Smooth muscle cell (in vitro differentiated cells): ENCODE data around the gene TGOLN2. TPM values are rescaled to one million over a fixed set of nuclear protein-coding genes. Genes with fewer than 3 reads are reported as not detected.
A peak's percentile ranks its signal among the peaks of the same experiment; 100 is the strongest.

Experiments
- DNase-seq: peaks from one replicate; lab custom pipeline; 2025; ENCODE audit not compliant: unreplicated experiment; lab: John Stamatoyannopoulos, UW
- H2AFZ ChIP-seq: fragments of 200-600 bp; sonication (generic); 2 replicates; pipeline ENCODE4 v1.6.0; 2016; ENCODE audit warnings: antibody characterized with exemption, low read depth, mild to moderate bottlenecking
- H3F3A ChIP-seq: fragments of 200-600 bp; sonication (generic); 2 replicates; pipeline ENCODE4 v1.6.0; 2017; ENCODE audit warnings: antibody characterized with exemption, low read depth
- H3K27ac ChIP-seq: fragments of 200-600 bp; sonication (generic); 2 replicates; pipeline ENCODE4 v1.5.1; 2016; ENCODE audit warnings: low read depth, mild to moderate bottlenecking
- H3K27me3 ChIP-seq: fragments of 200-600 bp; sonication (generic); 2 replicates; pipeline ENCODE4 v1.6.1; 2016; ENCODE audit warnings: low read depth, mild to moderate bottlenecking
- H3K36me3 ChIP-seq: fragments of 200-600 bp; sonication (generic); 2 replicates; pipeline ENCODE4 v1.5.1; 2016; ENCODE audit warnings: low read depth
- H3K4me1 ChIP-seq: fragments of 200-600 bp; sonication (generic); 2 replicates; pipeline ENCODE4 v1.5.1; 2016; ENCODE audit warnings: low read depth
- H3K4me2 ChIP-seq: fragments of 200-600 bp; sonication (generic); 2 replicates; pipeline ENCODE4 v1.6.0; 2016; ENCODE audit warnings: mild to moderate bottlenecking
- H3K4me3 ChIP-seq: fragments of 200-600 bp; sonication (generic); 2 replicates; pipeline ENCODE4 v1.5.1; 2016; ENCODE audit warnings: mild to moderate bottlenecking
- H3K79me2 ChIP-seq: fragments of 200-600 bp; sonication (generic); 2 replicates; pipeline ENCODE4 v1.6.0; 2016; ENCODE audit warnings: low read depth, mild to moderate bottlenecking
- H3K9ac ChIP-seq: fragments of 200-600 bp; sonication (generic); 2 replicates; pipeline ENCODE4 v1.6.0; 2016; ENCODE audit warnings: low read depth
- H3K9me3 ChIP-seq: fragments of 200-600 bp; sonication (generic); replicated peaks from 2 replicates; pipeline ENCODE4 v1.5.1; 2016; ENCODE audit warnings: low read depth
- H4K20me1 ChIP-seq: fragments of 200-600 bp; sonication (generic); 2 replicates; pipeline ENCODE4 v1.6.0; 2016; ENCODE audit warnings: low read depth
- WGBS: methylation state at CpG from one replicate; pipeline ENCODE4 v1.1.7; 2016; ENCODE audit warnings: low lambda C conversion rate; 5-methylcytosine and 5-hydroxymethylcytosine counted together
- polyA plus RNA-seq: library from polyadenylated mRNA; unstranded; fragments of >200 nt; fragmentation: Nextera tagmentation; extraction: Ambion mirVana; gene quantifications from 2 replicates; pipeline ENCODE4 v1.2.1, GENCODE V29; 2016
- total RNA-seq: library from RNA; depleted of rRNA; stranded (reverse); fragments of >200 nt; gene quantifications from 2 replicates; pipeline ENCODE4 v1.2.3, GENCODE V29; 2014
- TF ChIP-seq, protein P1 (sequence below): fragments of 200-600 bp; sonication (generic); IDR thresholded peaks from 2 replicates; pipeline ENCODE4 v1.5.1; 2017; ENCODE audit warnings: borderline replicate concordance, mild to moderate bottlenecking, antibody characterized with exemption; ENCODE audit not compliant: insufficient read depth, poor library complexity, severe bottlenecking

The TGOLN2 gene
- total and polyA plus RNA-seq, 2 experiments from 2014 or later, result 34.4 to 52.0 TPM

DNA sequence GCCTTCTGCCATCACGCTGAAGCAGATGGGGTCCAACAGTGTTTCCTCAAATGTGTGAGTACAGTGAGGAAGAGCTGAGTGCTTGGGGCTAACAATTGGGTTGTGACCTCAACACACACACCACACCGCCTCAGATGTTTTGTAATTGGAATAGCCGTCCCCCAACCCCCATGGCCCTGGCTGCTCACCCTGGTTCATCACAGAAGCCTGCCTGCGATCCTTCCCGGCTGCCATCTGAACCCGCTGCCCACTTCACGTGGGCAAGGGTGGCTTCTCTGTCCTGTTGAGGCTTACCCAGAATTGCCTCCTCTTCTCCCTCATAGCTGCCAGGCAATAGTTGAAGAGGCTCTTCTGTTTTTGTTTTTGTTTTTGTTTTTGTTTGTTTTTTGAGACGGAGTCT, 44.1 kb downstream of the TGOLN2 start:
- no peak overlapping the region for H2AFZ ChIP-seq
- no peak overlapping the region for H3K4me2 ChIP-seq
- H3K79me2 ChIP-seq, result peaks cover 13% of the 10 kb centered on the region
- H3K9me3 ChIP-seq, result no peaks in the 10 kb centered on the region
- no peak overlapping the region for H3K9ac ChIP-seq
- peaks cover 13% of the 10 kb centered on the region for H3K4me1 ChIP-seq
- no peak for DNase-seq
- no peak overlapping the region for H3K4me3 ChIP-seq
- peaks cover 2% of the 10 kb centered on the region for H3F3A ChIP-seq
- H4K20me1 ChIP-seq, result peaks cover 27% of the 10 kb centered on the region
- TF ChIP-seq, protein P1, sequence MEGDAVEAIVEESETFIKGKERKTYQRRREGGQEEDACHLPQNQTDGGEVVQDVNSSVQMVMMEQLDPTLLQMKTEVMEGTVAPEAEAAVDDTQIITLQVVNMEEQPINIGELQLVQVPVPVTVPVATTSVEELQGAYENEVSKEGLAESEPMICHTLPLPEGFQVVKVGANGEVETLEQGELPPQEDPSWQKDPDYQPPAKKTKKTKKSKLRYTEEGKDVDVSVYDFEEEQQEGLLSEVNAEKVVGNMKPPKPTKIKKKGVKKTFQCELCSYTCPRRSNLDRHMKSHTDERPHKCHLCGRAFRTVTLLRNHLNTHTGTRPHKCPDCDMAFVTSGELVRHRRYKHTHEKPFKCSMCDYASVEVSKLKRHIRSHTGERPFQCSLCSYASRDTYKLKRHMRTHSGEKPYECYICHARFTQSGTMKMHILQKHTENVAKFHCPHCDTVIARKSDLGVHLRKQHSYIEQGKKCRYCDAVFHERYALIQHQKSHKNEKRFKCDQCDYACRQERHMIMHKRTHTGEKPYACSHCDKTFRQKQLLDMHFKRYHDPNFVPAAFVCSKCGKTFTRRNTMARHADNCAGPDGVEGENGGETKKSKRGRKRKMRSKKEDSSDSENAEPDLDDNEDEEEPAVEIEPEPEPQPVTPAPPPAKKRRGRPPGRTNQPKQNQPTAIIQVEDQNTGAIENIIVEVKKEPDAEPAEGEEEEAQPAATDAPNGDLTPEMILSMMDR, result no peak
- 98% methylated on average over 8 of the region's 8 CpGs for WGBS
- no peaks in the 10 kb centered on the region for H3K36me3 ChIP-seq
- no peak overlapping the region for H3K27ac ChIP-seq
- no peaks in the 10 kb centered on the region for H3K27me3 ChIP-seq

DNA sequence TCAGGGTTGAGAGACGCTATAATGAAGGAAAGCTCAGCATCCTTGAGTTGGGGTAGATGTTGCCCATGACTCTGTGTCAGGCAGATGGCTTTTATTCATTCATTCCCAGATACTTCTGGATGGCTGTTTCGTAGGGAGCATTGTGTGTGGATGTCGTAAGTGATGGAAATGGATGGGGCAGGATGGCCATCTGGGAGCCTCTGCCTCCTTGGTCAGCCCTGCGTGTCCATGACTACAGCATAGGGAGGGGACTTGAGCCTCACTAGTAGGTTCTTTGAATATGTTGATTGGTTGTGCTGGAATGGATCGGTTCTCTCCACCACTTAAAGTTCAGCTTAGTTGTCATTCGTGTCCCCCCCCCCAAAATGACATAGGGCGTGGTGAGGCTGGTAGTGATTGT, 44.9 kb downstream of the TGOLN2 start:
- DNase-seq, result no peak
- Histone ChIP-seq H2AFZ (no peak overlapping the region), H3K27ac (no peak overlapping the region), H3K79me2 (peaks cover 13% of the 10 kb centered on the region), H4K20me1 (peaks cover 27% of the 10 kb centered on the region), H3K9me3 (no peaks in the 10 kb centered on the region), H3K4me2 (no peak overlapping the region), H3F3A (peaks cover 9% of the 10 kb centered on the region), H3K36me3 (no peaks in the 10 kb centered on the region), H3K4me1 (peaks cover 13% of the 10 kb centered on the region), H3K9ac (no peak overlapping the region), H3K27me3 (no peaks in the 10 kb centered on the region), H3K4me3 (no peak overlapping the region)
- WGBS, result over 99% methylated on average over 7 of the region's 7 CpGs
- TF ChIP-seq, protein P1, result no peak

DNA sequence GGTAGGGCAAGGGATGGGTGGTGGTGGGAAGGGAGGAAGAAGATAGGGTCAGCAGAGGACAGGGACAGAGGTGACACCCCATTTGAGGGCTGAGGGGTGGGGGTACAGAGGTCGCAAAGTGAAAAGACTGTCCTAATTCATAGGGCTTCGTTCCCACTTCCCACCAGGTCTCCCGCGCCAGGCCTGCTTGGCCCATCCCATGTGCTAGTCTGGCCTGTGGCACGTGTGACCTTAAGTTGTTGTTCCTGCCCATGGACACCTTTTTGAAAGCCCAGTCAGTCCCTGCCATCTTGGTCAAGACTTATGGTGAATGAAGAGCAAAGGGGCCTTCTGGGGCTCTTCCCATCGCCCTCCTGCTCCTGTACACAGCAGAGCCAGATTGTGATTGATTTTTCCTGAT, 46.2 kb downstream of the TGOLN2 start:
- no peak overlapping the region for H3K9ac ChIP-seq
- no peak overlapping the region for H3K4me2 ChIP-seq
- H3K4me1 ChIP-seq, result peaks cover 15% of the 10 kb centered on the region
- no peaks in the 10 kb centered on the region for H3K36me3 ChIP-seq
- no peak overlapping the region for H3K4me3 ChIP-seq
- 91% methylated on average over 6 of the region's 6 CpGs for WGBS
- peaks cover 27% of the 10 kb centered on the region for H4K20me1 ChIP-seq
- H3K9me3 ChIP-seq, result no peaks in the 10 kb centered on the region
- H3K79me2 ChIP-seq, result peaks cover 13% of the 10 kb centered on the region
- TF ChIP-seq, protein P1, result no peak
- peaks cover 10% of the 10 kb centered on the region for H3F3A ChIP-seq
- H3K27me3 ChIP-seq, result no peaks in the 10 kb centered on the region
- no peak overlapping the region for H3K27ac ChIP-seq
- no peak for DNase-seq
- no peak overlapping the region for H2AFZ ChIP-seq

DNA sequence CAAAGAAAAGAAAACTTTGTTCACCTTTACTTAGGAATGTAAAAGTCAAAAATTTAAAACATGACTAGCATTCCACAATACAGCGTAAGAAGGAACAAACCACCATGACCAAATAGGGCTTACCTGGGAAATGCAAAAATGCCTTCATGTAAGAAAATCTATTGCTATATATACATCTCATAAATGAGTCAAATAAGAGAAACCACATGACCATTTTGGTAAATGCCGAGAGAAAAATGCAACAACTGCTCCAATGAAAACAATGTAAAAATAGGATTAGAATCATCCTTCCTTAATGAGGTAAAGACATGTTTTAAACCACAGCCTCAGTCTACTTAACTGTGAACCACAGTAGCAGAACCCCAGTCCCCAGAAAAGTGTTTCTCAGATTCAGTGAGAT, 49.4 kb downstream of the TGOLN2 start:
- no peak for DNase-seq

More for the DNA sequence above, 49.4 kb downstream of the TGOLN2 start:
- WGBS, result 34% methylated on average over 2 of the region's 2 CpGs
- peak overlapping the region; percentile 62 for H3K27ac ChIP-seq
- no peaks in the 10 kb centered on the region for H3K27me3 ChIP-seq
- H4K20me1 ChIP-seq, result peaks cover 39% of the 10 kb centered on the region
- H3K79me2 ChIP-seq, result peaks cover 17% of the 10 kb centered on the region
- H3K36me3 ChIP-seq, result no peaks in the 10 kb centered on the region
- peaks cover 26% of the 10 kb centered on the region for H3F3A ChIP-seq
- H3K9me3 ChIP-seq, result no peaks in the 10 kb centered on the region
- no peak overlapping the region for H3K4me3 ChIP-seq
- no peak overlapping the region for H2AFZ ChIP-seq
- H3K4me1 ChIP-seq, result peaks cover 15% of the 10 kb centered on the region
- H3K4me2 ChIP-seq, result peak overlapping the region; percentile 79
- H3K9ac ChIP-seq, result peak overlapping the region; percentile 16
- TF ChIP-seq, protein P1, result no peak
